ENCODE measurements around the gene MYOD1. TPM values are rescaled to one million over a fixed set of nuclear protein-coding genes. Genes with fewer than 3 reads are reported as not detected.

MYOD1 gene
- total and polyA plus RNA-seq, 12 donors, result not detected

- no peak for DNase-seq
- H3K36me3 ChIP-seq (replicated peaks in 1 of 2), result no peaks in the 10 kb centered on the region
- H3K4me1 ChIP-seq (replicated peaks in 1 of 2), result no peaks in the 10 kb centered on the region
- no peak overlapping the region for H3K4me3 ChIP-seq
- H3K9me3 ChIP-seq (replicated peaks in 1 of 3), result no peaks in the 10 kb centered on the region
- TF ChIP-seq, protein P1, sequence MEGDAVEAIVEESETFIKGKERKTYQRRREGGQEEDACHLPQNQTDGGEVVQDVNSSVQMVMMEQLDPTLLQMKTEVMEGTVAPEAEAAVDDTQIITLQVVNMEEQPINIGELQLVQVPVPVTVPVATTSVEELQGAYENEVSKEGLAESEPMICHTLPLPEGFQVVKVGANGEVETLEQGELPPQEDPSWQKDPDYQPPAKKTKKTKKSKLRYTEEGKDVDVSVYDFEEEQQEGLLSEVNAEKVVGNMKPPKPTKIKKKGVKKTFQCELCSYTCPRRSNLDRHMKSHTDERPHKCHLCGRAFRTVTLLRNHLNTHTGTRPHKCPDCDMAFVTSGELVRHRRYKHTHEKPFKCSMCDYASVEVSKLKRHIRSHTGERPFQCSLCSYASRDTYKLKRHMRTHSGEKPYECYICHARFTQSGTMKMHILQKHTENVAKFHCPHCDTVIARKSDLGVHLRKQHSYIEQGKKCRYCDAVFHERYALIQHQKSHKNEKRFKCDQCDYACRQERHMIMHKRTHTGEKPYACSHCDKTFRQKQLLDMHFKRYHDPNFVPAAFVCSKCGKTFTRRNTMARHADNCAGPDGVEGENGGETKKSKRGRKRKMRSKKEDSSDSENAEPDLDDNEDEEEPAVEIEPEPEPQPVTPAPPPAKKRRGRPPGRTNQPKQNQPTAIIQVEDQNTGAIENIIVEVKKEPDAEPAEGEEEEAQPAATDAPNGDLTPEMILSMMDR (IDR thresholded peaks at IDR 0.05), result no peak
- no peak for TF ChIP-seq POLR2A (IDR thresholded peaks at IDR 0.05)
- WGBS, 4 donors, result 79 to 86% (median 84%) methylated on average over 11 to 13 of the region's 13 CpGs
- H3K27me3 ChIP-seq, result no peaks in the 10 kb centered on the region
- H3K27ac ChIP-seq, result no peak overlapping the region
- intact Hi-C loops (cut with DNase I), result loop anchor here in 1 of 2 donors (10.0 kb wide), 1 partner anchor 209 kb away; no protein-coding TSS in a partner anchor
Observed at GRCh38 chr11:17765356-17766072, 46.1 kb downstream of the MYOD1 start.

- H3K27me3 ChIP-seq, result no peaks in the 10 kb centered on the region
- no peaks in the 10 kb centered on the region for H3K36me3 ChIP-seq (replicated peaks in 1 of 2)
- H3K9me3 ChIP-seq (replicated peaks in 1 of 3), result no peaks in the 10 kb centered on the region
- H3K4me1 ChIP-seq (replicated peaks in 1 of 2), result no peaks in the 10 kb centered on the region
- TF ChIP-seq POLR2A (IDR thresholded peaks at IDR 0.05), result no peak
- TF ChIP-seq, protein P1 (IDR thresholded peaks at IDR 0.05), result no peak
- 90 to 100% (median 92%) methylated on average over 2 to 8 of the region's 8 CpGs; no CpG with 5 or more reads in 1 of the 4 donors for WGBS, 4 donors
- no peak overlapping the region for H3K27ac ChIP-seq
- H3K4me3 ChIP-seq, result no peak overlapping the region
- DNase-seq, result no peak
- intact Hi-C loops (cut with DNase I), result loop anchor here in 1 of 2 donors (10.0 kb wide), 1 partner anchor 209 kb away; no protein-coding TSS in a partner anchor
Observed at GRCh38 chr11:17766073-17766359, 46.6 kb downstream of the MYOD1 start.

- H3K4me1 ChIP-seq (replicated peaks in 1 of 2), result no peaks in the 10 kb centered on the region
- no peaks in the 10 kb centered on the region for H3K9me3 ChIP-seq (replicated peaks in 1 of 3)
- no peak overlapping the region for H3K4me3 ChIP-seq
- intact Hi-C loops (cut with DNase I), result loop anchor here in 1 of 2 donors (10.0 kb wide), 1 partner anchor 208 kb away; no protein-coding TSS in a partner anchor
- TF ChIP-seq, protein P1 (IDR thresholded peaks at IDR 0.05), result no peak
- TF ChIP-seq POLR2A (IDR thresholded peaks at IDR 0.05), result no peak
- no peak overlapping the region for H3K27ac ChIP-seq
- WGBS, 4 donors, result 71 to 95% (median 77%) methylated on average over 4 to 5 of the region's 5 CpGs
- no peaks in the 10 kb centered on the region for H3K36me3 ChIP-seq (replicated peaks in 1 of 2)
- no peaks in the 10 kb centered on the region for H3K27me3 ChIP-seq
- DNase-seq, result no peak
Observed at GRCh38 chr11:17766590-17766989, 47.2 kb downstream of the MYOD1 start.

DNA sequence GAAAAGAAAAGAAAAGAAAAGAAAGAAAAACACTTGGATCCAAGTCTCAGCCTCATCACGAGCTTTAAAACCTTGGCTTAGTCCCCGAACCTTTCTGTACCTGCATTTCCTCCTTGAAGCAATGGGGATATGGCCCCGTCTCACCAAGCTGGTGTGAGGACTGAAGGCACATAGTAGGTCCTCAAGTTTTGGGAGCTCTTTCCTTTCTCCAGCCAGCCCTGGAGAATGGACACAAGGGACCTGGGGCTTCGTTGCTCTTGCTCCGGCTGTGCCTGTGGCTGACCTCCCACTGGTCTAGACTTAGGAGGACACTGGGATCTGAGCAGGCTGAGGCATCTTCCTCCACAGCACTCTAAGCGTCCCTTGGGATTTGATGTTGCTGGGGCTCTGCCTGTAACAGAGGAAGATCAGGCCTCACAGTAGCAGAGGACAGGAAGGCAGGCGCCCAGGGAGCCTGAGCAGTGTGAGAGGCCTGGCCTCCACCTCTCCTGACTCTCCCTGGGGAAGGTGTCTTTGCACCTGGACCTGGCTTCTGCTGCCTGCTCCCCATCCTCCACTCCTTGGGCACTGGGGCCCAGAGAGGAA is 48.0 kb downstream of the MYOD1 start:
- DNase-seq, result no peak
- Histone ChIP-seq H3K4me1 (replicated peaks in 1 of 2) (no peaks in the 10 kb centered on the region), H3K27me3 (no peaks in the 10 kb centered on the region), H3K4me3 (no peak overlapping the region), H3K27ac (no peak overlapping the region), H3K9me3 (replicated peaks in 1 of 3) (no peaks in the 10 kb centered on the region), H3K36me3 (replicated peaks in 1 of 2) (no peaks in the 10 kb centered on the region)
- intact Hi-C loops (cut with DNase I), result loop anchor here in 1 of 2 donors (10.0 kb wide), 1 partner anchor 207 kb away; no protein-coding TSS in a partner anchor
- TF ChIP-seq POLR2A (IDR thresholded peaks at IDR 0.05), result no peak
- TF ChIP-seq, protein P1 (IDR thresholded peaks at IDR 0.05), result no peak
- 79 to 82% (median 80%) methylated on average over 3 to 7 of the region's 7 CpGs for WGBS, 4 donors

Measured in adrenal gland (tissue), 12 donors.